ENCODE measurements around the gene BNIP3.
"Not testable (repeated sequence)": the region's sequence is repeated elsewhere in the genome, so short reads cannot be mapped to it uniquely, and the experiment has no call there.

The BNIP3 gene

GRCh38 chr10:131977323-131978096 lies 4.2 kb downstream of the BNIP3 start:
- no peak for FAIRE-seq

- no peak for FAIRE-seq
Measured at GRCh38 chr10:131975796-131976195, 5.9 kb downstream of the BNIP3 start.

- FAIRE-seq = no peak
Measured at GRCh38 chr10:131975003-131975402, 6.7 kb downstream of the BNIP3 start.

- FAIRE-seq = no peak
Measured at GRCh38 chr10:131974034-131974817, 7.5 kb downstream of the BNIP3 start.

- no peak for FAIRE-seq
Measured at GRCh38 chr10:131973160-131973951, 8.4 kb downstream of the BNIP3 start.

- no peak for FAIRE-seq
Measured at GRCh38 chr10:131972474-131973071, 9.2 kb downstream of the BNIP3 start.

GRCh38 chr10:131971591-131971990 lies 10.1 kb downstream of the BNIP3 start:
- FAIRE-seq = no peak

GRCh38 chr10:131970946-131971345 lies 10.8 kb downstream of the BNIP3 start:
- FAIRE-seq = no peak

- no peak for FAIRE-seq
Measured at GRCh38 chr10:131968949-131969348, 12.8 kb downstream of the BNIP3 start.

GRCh38 chr10:131964298-131964697 lies 17.4 kb downstream of the BNIP3 start:
- no peak for FAIRE-seq

- no peak for FAIRE-seq
Measured at GRCh38 chr10:131963811-131964210, 17.9 kb downstream of the BNIP3 start.

- no peak for FAIRE-seq
Measured at GRCh38 chr10:131963350-131963749, 18.4 kb downstream of the BNIP3 start.

- no peak for FAIRE-seq
Measured at GRCh38 chr10:131961777-131962662, 19.7 kb downstream of the BNIP3 start.

- no peak for FAIRE-seq
Measured at GRCh38 chr10:131961047-131961776, 20.5 kb downstream of the BNIP3 start.

GRCh38 chr10:131960631-131961046 lies 21.1 kb downstream of the BNIP3 start:
- no peak for FAIRE-seq

- no peak for FAIRE-seq
Measured at GRCh38 chr10:131959841-131960240, 21.9 kb downstream of the BNIP3 start.

- no peak for FAIRE-seq
Measured at GRCh38 chr10:131955591-131956340, 26.0 kb downstream of the BNIP3 start.

- no peak for FAIRE-seq
Measured at GRCh38 chr10:131954356-131954965, 27.3 kb downstream of the BNIP3 start.

- not testable (repeated sequence) for FAIRE-seq
Measured at GRCh38 chr10:131949908-131950307, 31.8 kb downstream of the BNIP3 start.

All from colon (tissue), 2 donors.